Thoracic aorta (tissue), 2 donors: Measurements from ENCODE around the gene OR2T2. TPM values are rescaled to one million over a fixed set of nuclear protein-coding genes. Genes with fewer than 3 reads are reported as not detected.
"Not testable (repeated sequence)": the region's sequence is repeated elsewhere in the genome, so short reads cannot be mapped to it uniquely, and the experiment has no call there.

Experiments
- ATAC-seq: fragments of 150-250 bp; one replicate; pipeline ENCODE4 v1.8.0; 2017; ENCODE audit warnings: low read depth; ENCODE audit not compliant: insufficient number of reproducible peaks, low FRiP score
- DNase-seq: peaks from one replicate; pipeline ENCODE4 v3.0.0-alpha.2; 2020; ENCODE audit warnings: low spot score
- H3K27ac ChIP-seq, 2 donors: fragments of 200-600 bp; sonication (generic); 1 replicate in 1 of 2; 2 replicates in 1 of 2; pipeline ENCODE4 v1.5.1; 2016; ENCODE audit warnings: mild to moderate bottlenecking in 2 of 2, moderate library complexity in 2 of 2
- H3K27me3 ChIP-seq: fragments of 200-600 bp; sonication (generic); replicated peaks from 2 replicates; pipeline ENCODE4 v1.6.0; 2016; ENCODE audit warnings: mild to moderate bottlenecking; ENCODE audit not compliant: insufficient read depth
- H3K36me3 ChIP-seq: fragments of 200-600 bp; sonication (generic); one replicate; pipeline ENCODE4 v1.5.1; 2016
- H3K4me1 ChIP-seq, 2 donors: fragments of 200-600 bp; sonication (generic); 1 replicate in 1 of 2; 2 replicates in 1 of 2; pipeline versions ENCODE4 v1.5.1 to v1.6.0; 2016; ENCODE audit warnings: low read depth in 2 of 2, mild to moderate bottlenecking in 1 of 2; ENCODE audit not compliant: control insufficient read depth in 1 of 2
- H3K4me3 ChIP-seq: fragments of 200-600 bp; sonication (generic); 2 replicates; pipeline ENCODE4 v1.5.1; 2016; ENCODE audit warnings: mild to moderate bottlenecking
- H3K9me3 ChIP-seq: fragments of 200-600 bp; sonication (generic); 2 replicates; pipeline ENCODE4 v1.5.1; 2016
- CTCF ChIP-seq: fragments of 200-600 bp; sonication (generic); IDR thresholded peaks from one replicate; pipeline ENCODE4 v1.5.1; 2019; ENCODE audit warnings: antibody characterized with exemption
- total RNA-seq, 2 donors: library from RNA; depleted of rRNA; stranded (reverse); fragments of >200 nt; gene quantifications; one replicate each; pipeline versions ENCODE4 v1.1.0 to v1.2.3, GENCODE V29; 2016

Gene OR2T2
- total RNA-seq, 2 donors from 2014 or later = not detected

GRCh38 chr1:248417854-248418253 is 27.6 kb upstream of the OR2T2 start:
- H3K4me3 ChIP-seq = no peak overlapping the region
- H3K27me3 ChIP-seq = no peaks in the 10 kb centered on the region
- H3K9me3 ChIP-seq = no peaks in the 10 kb centered on the region
- H3K27ac ChIP-seq = no peak overlapping the region
- no peaks in the 10 kb centered on the region for H3K36me3 ChIP-seq
- ATAC-seq (no peak), DNase-seq (no peak)
- TF ChIP-seq CTCF = no peak
- H3K4me1 ChIP-seq = no peaks in the 10 kb centered on the region

- TF ChIP-seq CTCF = no peak
- DNase-seq (no peak), ATAC-seq (no peak)
- Histone ChIP-seq H3K36me3 (no peaks in the 10 kb centered on the region), H3K4me1 (no peaks in the 10 kb centered on the region), H3K9me3 (no peaks in the 10 kb centered on the region), H3K27me3 (no peaks in the 10 kb centered on the region), H3K4me3 (no peak overlapping the region), H3K27ac (no peak overlapping the region)
Measured at GRCh38 chr1:248421384-248421783, 24.1 kb upstream of the OR2T2 start.

GRCh38 chr1:248427526-248428191 is 17.8 kb upstream of the OR2T2 start:
- not testable (repeated sequence) for H3K27ac ChIP-seq, ATAC-seq, H3K4me3 ChIP-seq, DNase-seq, H3K9me3 ChIP-seq, H3K27me3 ChIP-seq, H3K36me3 ChIP-seq, H3K4me1 ChIP-seq

GRCh38 chr1:248428192-248428533 is 17.3 kb upstream of the OR2T2 start:
- H3K27me3 ChIP-seq, H3K4me3 ChIP-seq, ATAC-seq, H3K4me1 ChIP-seq, H3K36me3 ChIP-seq, H3K27ac ChIP-seq, DNase-seq, H3K9me3 ChIP-seq: not testable (repeated sequence)

GRCh38 chr1:248431683-248432082 is 13.8 kb upstream of the OR2T2 start:
- not testable (repeated sequence) for H3K27ac ChIP-seq, H3K9me3 ChIP-seq, ATAC-seq, H3K4me3 ChIP-seq, H3K27me3 ChIP-seq, H3K4me1 ChIP-seq, H3K36me3 ChIP-seq, DNase-seq

- H3K27me3 ChIP-seq, ATAC-seq, DNase-seq, H3K27ac ChIP-seq, H3K4me3 ChIP-seq, H3K9me3 ChIP-seq, H3K36me3 ChIP-seq, H3K4me1 ChIP-seq: not testable (repeated sequence)
Measured at GRCh38 chr1:248432201-248432600, 13.2 kb upstream of the OR2T2 start.

GRCh38 chr1:248433811-248434415 is 11.5 kb upstream of the OR2T2 start:
- H3K4me1 ChIP-seq, H3K27me3 ChIP-seq, H3K27ac ChIP-seq, H3K4me3 ChIP-seq, H3K9me3 ChIP-seq, DNase-seq, ATAC-seq, H3K36me3 ChIP-seq: not testable (repeated sequence)

- not testable (repeated sequence) for H3K4me3 ChIP-seq, DNase-seq, ATAC-seq
Measured at GRCh38 chr1:248434913-248435312, 10.5 kb upstream of the OR2T2 start.

GRCh38 chr1:248436303-248436702 is 9.1 kb upstream of the OR2T2 start:
- H3K36me3 ChIP-seq, H3K27ac ChIP-seq, DNase-seq, H3K4me3 ChIP-seq, H3K27me3 ChIP-seq, H3K9me3 ChIP-seq, H3K4me1 ChIP-seq, ATAC-seq: not testable (repeated sequence)

More at GRCh38 chr1:248434913-248435312, 10.5 kb upstream of the OR2T2 start:
- H3K9me3 ChIP-seq, H3K27me3 ChIP-seq, H3K36me3 ChIP-seq, H3K4me1 ChIP-seq, H3K27ac ChIP-seq: not testable (repeated sequence)

GRCh38 chr1:248438668-248439067 is 6.8 kb upstream of the OR2T2 start:
- H3K27ac ChIP-seq = not testable (repeated sequence)

GRCh38 chr1:248439283-248439682 is 6.2 kb upstream of the OR2T2 start:
- not testable (repeated sequence) for H3K27me3 ChIP-seq, H3K36me3 ChIP-seq, H3K9me3 ChIP-seq, H3K4me1 ChIP-seq, ATAC-seq, H3K27ac ChIP-seq, DNase-seq, H3K4me3 ChIP-seq

More at GRCh38 chr1:248438668-248439067, 6.8 kb upstream of the OR2T2 start:
- H3K4me1 ChIP-seq, H3K9me3 ChIP-seq, H3K4me3 ChIP-seq, H3K36me3 ChIP-seq, ATAC-seq, H3K27me3 ChIP-seq, DNase-seq: not testable (repeated sequence)
